ENCODE measurements around the gene NUTF2.

Gene NUTF2

DNA sequence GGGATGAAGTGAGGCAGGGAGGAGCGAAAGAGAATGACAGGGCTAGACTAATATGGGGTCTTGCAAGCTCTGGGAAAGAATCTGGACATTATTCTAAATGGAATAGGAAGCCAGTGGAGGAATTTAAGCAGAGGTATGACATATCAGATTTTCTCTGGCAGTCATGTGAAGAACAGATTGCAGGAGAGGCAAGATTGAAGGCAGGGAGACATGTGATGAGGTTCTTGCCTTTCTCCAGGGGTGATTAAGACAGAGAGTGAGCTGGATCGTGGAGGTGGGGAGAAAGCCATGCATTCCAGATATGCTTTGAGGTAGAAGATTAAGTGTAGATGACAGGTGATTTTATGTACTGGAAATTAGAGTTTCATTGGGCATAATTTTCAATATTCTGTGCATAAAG, 8.9 kb upstream of the NUTF2 start:
- Histone ChIP-seq H3K4me3 (ENCODE audit: low read depth, low read length) (no peak overlapping the region), H3K9me3 (ENCODE audit: control insufficient read depth, insufficient read depth, low read depth, low read length) (no peaks in the 10 kb centered on the region), H3K36me3 (ENCODE audit: control insufficient read depth in 2 of 2, insufficient read depth in 1 of 2, low read length in 2 of 2) (no peaks in the 10 kb centered on the region), H3K27ac (ENCODE audit: extremely low read depth, low read depth, low read length) (no peak overlapping the region), H3K4me1 (ENCODE audit: control insufficient read depth, insufficient read depth, low read length) (no peaks in the 10 kb centered on the region)
- TF ChIP-seq PRDM1 (tag by site-specific recombination; IDR thresholded peaks at IDR 0.05) (peak; percentile 36; the same call in 1 of the 2 replicates), ZNF266 (tag by site-specific recombination; IDR thresholded peaks at IDR 0.05; ENCODE audit: low read depth) (no peak)
- ChIA-PET CTCF (interaction anchor here (2.7 kb wide), 1 partner anchor 21 kb away, joined by 15 read pairs; no protein-coding TSS in a partner anchor), POLR2A (no interaction called here)

DNA sequence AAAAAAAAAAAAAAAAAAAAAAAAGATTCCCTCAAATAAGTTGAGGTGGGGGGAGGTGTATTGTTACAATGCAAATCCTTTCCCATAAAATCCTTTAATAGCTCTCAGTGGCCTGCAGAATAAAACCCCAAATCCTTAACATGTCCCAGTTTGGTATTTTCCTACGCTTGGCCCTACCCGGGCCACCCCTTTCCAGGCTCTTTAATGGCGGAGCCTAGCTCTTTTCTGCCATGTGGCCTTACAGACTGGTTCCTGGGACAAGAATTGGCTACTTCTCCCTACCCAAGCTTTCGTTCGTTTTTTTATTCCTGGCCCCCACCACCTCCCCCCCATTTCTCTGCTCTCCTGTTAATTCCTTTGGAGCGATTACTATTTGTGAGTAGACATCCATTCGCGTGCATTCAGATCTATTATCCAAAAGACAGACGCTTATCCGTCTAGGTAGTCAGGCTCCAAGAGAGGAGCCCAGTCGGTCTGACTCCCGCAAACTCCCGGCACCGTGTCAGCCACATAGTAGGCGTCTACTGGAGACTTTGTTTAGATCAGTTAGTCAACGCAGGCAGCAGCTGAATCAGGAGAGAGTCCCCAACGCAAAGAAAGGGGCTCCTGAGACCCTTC, 5.4 kb upstream of the NUTF2 start:
- H3K4me3 ChIP-seq (ENCODE audit: low read depth, low read length) = no peak overlapping the region; the same call in 1 of the 2 replicates
- ChIA-PET POLR2A (interaction anchor here (0.6 to 1.2 kb wide), 2 partner anchors 30 to 35 kb away, joined by 3 to 4 read pairs; partner anchors contain the start of genes RANBP10 and TSNAXIP1), CTCF (interaction anchor here (0.6 to 1.8 kb wide), 6 partner anchors 12 to 1349 kb away, joined by 3 to 13 read pairs (median 4); no protein-coding TSS in a partner anchor)
- H3K4me1 ChIP-seq (ENCODE audit: control insufficient read depth, insufficient read depth, low read length) = peaks cover 16% of the 10 kb centered on the region
- no peaks in the 10 kb centered on the region for H3K9me3 ChIP-seq (ENCODE audit: control insufficient read depth, insufficient read depth, low read depth, low read length)
- H3K27ac ChIP-seq (ENCODE audit: extremely low read depth, low read depth, low read length) = peak overlapping the region; percentile 99; the same call in 1 of the 2 replicates
- 0 out of 2 replicates have a peak, but pooled peaks have one; percentile 61 for TF ChIP-seq ZNF777 (tag by site-specific recombination; IDR thresholded peaks at IDR 0.05; ENCODE audit: borderline replicate concordance)
- peak; percentile 88 for TF ChIP-seq ZNF10 (tag by site-specific recombination; IDR thresholded peaks at IDR 0.05)
- TF ChIP-seq ZNF335 (tag by site-specific recombination; conservative IDR thresholded peaks at IDR 0.05) = no peak
- TF ChIP-seq, protein P1, sequence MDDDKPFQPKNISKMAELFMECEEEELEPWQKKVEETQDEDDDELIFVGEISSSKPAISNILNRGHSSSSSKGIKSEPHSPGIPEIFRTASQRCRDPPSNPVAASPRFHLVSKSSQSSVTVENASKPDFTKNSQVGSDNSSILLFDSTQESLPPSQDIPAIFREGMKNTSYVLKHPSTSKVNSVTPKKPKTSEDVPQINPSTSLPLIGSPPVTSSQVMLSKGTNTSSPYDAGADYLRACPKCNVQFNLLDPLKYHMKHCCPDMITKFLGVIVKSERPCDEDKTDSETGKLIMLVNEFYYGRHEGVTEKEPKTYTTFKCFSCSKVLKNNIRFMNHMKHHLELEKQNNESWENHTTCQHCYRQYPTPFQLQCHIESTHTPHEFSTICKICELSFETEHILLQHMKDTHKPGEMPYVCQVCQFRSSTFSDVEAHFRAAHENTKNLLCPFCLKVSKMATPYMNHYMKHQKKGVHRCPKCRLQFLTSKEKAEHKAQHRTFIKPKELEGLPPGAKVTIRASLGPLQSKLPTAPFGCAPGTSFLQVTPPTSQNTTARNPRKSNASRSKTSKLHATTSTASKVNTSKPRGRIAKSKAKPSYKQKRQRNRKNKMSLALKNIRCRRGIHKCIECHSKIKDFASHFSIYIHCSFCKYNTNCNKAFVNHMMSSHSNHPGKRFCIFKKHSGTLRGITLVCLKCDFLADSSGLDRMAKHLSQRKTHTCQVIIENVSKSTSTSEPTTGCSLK (tag by site-specific recombination; IDR thresholded peaks at IDR 0.05) = no peak
- no peak for TF ChIP-seq ZSCAN16 (tag by site-specific recombination; IDR thresholded peaks at IDR 0.05)
- 0 out of 2 replicates have a peak, but pooled peaks have one; percentile 8 for TF ChIP-seq ZSCAN5A (tag by site-specific recombination; IDR thresholded peaks at IDR 0.05)
- TF ChIP-seq, protein P2, sequence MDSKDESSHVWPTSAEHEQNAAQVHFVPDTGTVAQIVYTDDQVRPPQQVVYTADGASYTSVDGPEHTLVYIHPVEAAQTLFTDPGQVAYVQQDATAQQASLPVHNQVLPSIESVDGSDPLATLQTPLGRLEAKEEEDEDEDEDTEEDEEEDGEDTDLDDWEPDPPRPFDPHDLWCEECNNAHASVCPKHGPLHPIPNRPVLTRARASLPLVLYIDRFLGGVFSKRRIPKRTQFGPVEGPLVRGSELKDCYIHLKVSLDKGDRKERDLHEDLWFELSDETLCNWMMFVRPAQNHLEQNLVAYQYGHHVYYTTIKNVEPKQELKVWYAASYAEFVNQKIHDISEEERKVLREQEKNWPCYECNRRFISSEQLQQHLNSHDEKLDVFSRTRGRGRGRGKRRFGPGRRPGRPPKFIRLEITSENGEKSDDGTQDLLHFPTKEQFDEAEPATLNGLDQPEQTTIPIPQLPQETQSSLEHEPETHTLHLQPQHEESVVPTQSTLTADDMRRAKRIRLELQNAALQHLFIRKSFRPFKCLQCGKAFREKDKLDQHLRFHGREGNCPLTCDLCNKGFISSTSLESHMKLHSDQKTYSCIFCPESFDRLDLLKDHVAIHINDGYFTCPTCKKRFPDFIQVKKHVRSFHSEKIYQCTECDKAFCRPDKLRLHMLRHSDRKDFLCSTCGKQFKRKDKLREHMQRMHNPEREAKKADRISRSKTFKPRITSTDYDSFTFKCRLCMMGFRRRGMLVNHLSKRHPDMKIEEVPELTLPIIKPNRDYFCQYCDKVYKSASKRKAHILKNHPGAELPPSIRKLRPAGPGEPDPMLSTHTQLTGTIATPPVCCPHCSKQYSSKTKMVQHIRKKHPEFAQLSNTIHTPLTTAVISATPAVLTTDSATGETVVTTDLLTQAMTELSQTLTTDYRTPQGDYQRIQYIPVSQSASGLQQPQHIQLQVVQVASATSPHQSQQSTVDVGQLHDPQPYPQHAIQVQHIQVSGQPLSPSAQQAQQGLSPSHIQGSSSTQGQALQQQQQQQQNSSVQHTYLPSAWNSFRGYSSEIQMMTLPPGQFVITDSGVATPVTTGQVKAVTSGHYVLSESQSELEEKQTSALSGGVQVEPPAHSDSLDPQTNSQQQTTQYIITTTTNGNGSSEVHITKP (tag by site-specific recombination; IDR thresholded peaks at IDR 0.05) = peak; percentile 73
- peaks cover 0 to 13% of the 10 kb centered on the region in 2 experiments; a peak in 1 of 3 replicates for H3K36me3 ChIP-seq (ENCODE audit: control insufficient read depth in 2 of 2, insufficient read depth in 1 of 2, low read length in 2 of 2)

- Histone ChIP-seq H3K4me1 (ENCODE audit: control insufficient read depth, insufficient read depth, low read length) (peaks cover 16% of the 10 kb centered on the region), H3K36me3 (ENCODE audit: control insufficient read depth in 2 of 2, insufficient read depth in 1 of 2, low read length in 2 of 2) (peaks cover 0 to 13% of the 10 kb centered on the region in 2 experiments; a peak in 1 of 3 replicates), H3K9me3 (ENCODE audit: control insufficient read depth, insufficient read depth, low read depth, low read length) (no peaks in the 10 kb centered on the region), H3K4me3 (ENCODE audit: low read depth, low read length) (peak within 1 kb of the TSS; percentile 92), H3K27ac (ENCODE audit: extremely low read depth, low read depth, low read length) (peak within 1 kb of the TSS; percentile 99)
- CTCF ChIA-PET = interaction anchor here (0.9 to 1.4 kb wide), 2 partner anchors 12 to 41 kb away, joined by 3 to 4 read pairs; no protein-coding TSS in a partner anchor
- POLR2A ChIA-PET = interaction anchor here (1.2 kb wide), 1 partner anchor 36 kb away, joined by 4 read pairs; the partner anchor contains the start of genes RANBP10 and TSNAXIP1
- TF ChIP-seq ZBTB10 (tag by site-specific recombination; IDR thresholded peaks at IDR 0.05) = no peak
- TF ChIP-seq, protein P3, sequence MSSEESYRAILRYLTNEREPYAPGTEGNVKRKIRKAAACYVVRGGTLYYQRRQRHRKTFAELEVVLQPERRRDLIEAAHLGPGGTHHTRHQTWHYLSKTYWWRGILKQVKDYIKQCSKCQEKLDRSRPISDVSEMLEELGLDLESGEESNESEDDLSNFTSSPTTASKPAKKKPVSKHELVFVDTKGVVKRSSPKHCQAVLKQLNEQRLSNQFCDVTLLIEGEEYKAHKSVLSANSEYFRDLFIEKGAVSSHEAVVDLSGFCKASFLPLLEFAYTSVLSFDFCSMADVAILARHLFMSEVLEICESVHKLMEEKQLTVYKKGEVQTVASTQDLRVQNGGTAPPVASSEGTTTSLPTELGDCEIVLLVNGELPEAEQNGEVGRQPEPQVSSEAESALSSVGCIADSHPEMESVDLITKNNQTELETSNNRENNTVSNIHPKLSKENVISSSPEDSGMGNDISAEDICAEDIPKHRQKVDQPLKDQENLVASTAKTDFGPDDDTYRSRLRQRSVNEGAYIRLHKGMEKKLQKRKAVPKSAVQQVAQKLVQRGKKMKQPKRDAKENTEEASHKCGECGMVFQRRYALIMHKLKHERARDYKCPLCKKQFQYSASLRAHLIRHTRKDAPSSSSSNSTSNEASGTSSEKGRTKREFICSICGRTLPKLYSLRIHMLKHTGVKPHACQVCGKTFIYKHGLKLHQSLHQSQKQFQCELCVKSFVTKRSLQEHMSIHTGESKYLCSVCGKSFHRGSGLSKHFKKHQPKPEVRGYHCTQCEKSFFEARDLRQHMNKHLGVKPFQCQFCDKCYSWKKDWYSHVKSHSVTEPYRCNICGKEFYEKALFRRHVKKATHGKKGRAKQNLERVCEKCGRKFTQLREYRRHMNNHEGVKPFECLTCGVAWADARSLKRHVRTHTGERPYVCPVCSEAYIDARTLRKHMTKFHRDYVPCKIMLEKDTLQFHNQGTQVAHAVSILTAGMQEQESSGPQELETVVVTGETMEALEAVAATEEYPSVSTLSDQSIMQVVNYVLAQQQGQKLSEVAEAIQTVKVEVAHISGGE (tag by site-specific recombination; conservative IDR thresholded peaks at IDR 0.05; ENCODE audit: low read depth) = peak; percentile 88
- TF ChIP-seq ZNF707 (tag by site-specific recombination; IDR thresholded peaks at IDR 0.05) = no peak
- TF ChIP-seq ZNF184 (tag by site-specific recombination; IDR thresholded peaks at IDR 0.05) = no peak
- TF ChIP-seq ZBTB21 (tag by site-specific recombination; IDR thresholded peaks at IDR 0.05) = no peak; the same call in 1 of the 2 replicates
Observed at GRCh38 chr16:67841816-67842508, 4.8 kb upstream of the NUTF2 start, which contains the start of gene THAP11. Gene THAP11, plus strand, starts transcription at chr16:67842320. Its CDS starts 235 bp downstream, at chr16:67842555.
